Daoy (cell line): ENCODE results near the gene ADAM23. TPM values are rescaled to one million over a fixed set of nuclear protein-coding genes. Genes with fewer than 3 reads are reported as not detected.

Source experiments
- DNase-seq: peaks from one replicate; pipeline ENCODE4 v3.0.0-alpha.2; 2015; ENCODE audit warnings: low read depth
- total RNA-seq: library from RNA; depleted of rRNA; stranded (reverse); fragments of >200 nt; shearing (Covaris generic); gene quantifications from 2 replicates; pipeline ENCODE4 v1.2.3, GENCODE V29; 2014; rRNA removed

ADAM23 gene
- total RNA-seq, 1 experiment from 2014 or later: 2.5 TPM

DNA sequence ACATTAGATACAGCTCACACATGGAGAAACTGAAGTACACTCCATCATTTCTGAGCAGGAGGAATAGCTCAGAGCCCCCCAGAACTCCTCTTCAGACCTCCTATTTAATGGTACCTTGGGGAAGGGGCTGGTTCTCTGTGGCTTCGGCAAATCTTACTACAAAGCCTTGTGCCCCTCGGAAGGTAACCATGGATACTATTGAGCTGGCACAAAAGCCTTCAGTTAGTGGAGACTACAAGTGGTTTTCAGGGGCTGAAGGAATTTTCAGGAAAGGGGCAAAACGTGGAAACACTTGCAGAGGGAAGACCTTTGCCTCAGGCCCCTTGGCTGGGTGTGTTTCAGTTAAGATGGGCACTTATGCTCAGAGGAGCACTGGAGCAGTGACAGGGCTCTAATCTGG, 197.9 kb downstream of the ADAM23 start:
- no peak for DNase-seq

DNA sequence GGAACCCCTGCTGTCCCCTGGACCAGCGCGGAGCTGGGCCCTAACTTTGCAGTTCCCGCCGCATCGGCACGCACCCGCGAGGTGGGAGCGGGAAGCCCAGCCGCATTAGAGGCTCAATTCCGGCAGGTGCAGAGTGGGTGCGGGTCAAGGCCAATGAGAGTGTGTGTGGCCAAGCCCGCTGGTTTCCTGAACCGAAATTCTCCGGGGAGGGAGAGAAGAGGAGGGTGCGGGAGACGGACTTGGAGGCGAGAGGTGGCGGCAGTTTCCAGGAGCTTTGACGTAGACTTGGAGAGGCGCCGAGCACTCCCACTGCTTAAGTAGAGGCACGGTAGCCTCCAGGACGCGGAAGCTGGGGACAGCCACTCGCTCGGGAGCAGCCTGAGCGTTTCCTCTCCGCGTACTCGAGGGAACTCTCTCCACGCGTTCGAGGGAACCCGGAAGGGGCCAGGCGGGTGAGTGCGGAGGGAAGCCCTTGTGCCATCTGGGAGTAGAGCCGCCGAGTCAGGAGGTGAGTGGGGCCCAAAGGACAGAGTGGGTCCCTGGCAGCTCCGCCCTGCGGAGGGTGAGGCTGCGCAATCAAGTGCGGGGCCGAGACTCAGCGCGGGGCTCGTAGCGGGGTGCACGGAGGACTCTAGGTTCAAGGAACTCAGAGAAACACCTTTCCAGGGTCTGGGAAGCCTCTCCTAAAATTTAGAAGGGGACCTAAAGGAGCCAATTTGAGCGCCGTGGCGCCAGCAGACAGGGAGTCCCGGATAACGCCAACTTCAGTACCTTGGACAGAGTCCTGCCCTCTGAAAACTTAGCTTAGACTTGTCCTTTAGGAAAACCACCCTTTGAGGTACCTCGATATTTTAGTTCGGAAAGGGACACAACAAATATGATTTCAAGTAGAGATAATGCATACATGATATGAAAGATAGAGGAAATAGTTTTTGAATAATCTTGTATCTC, 199.0 kb downstream of the ADAM23 start, which contains the start of gene FAM237A:
Gene FAM237A (plus strand): TSS at position 413 of the 951 bp plus-strand sequence. CDS start 1,750 bp downstream, outside the sequence.
- peak; percentile 45 for DNase-seq

DNA sequence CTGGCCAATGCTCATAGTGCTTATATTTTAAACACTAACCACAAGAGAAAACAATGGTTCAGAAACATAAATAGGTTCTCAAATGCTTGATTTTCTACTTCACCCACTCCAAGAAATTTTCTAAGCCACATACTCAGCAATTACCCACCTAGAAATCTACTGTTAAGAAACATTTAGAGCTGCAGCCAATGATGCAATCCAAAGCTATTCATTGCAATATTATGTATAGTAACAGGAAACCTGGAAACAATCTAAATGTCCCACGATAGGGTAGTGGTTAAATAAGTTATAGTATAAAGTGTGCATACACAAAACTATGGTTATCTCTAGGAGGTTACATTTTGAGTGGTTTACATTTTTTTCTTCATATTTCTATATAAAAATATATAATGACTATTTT, 204.7 kb downstream of the ADAM23 start:
- no peak for DNase-seq

DNA sequence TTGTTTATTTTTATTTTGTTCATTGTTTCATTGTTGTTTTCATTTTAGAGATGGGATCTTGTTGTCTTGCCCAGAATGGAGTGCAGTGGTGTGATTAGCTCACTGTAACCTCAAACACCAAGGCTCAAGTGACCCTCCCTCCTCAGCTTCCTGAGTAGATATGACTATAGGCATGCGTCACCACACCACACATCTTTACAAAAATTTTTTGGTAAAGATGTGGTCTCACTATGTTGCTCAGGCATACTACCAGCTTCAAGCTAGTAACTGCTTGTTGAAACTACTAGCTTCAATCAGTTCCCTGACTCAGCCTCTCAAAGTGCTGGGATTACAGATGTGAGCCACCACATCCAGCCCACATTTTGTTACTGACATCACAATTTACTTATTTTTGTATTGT, 213.8 kb downstream of the ADAM23 start:
- DNase-seq: peak; percentile 69

DNA sequence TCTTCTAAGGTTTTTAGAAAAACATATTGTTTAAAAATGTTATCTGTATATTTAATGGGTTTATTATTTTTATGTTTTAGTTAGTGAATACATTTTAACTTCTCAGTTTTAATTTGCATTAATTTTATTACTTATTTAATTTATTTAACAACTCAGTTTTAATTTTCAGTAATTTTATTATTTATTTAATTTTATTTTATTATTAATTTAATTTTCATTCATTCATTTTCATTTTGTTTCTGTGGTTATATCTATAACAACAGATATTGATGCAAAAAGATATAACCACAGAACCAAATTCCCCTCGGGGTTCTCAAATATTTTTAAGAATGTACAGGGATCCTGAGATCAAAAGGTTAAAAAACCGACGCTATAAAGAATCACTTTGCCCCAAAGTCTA, 221.9 kb downstream of the ADAM23 start:
- DNase-seq: no peak

Other genes starting within 250 kb of the ADAM23 start
- 5.5 and 8.3 TPM in 2 replicates for gene ZDBF2, start 168.9 kb upstream of the ADAM23 start, total RNA-seq
- gene FAM237A, start 199.0 kb downstream of the ADAM23 start, total RNA-seq: not detected in 2 replicates